GM19395 (cell line): ENCODE results near the gene RPUSD3.

Experiments used
- ATAC-seq: cut with Tn5 transposase; IDR thresholded peaks from one replicate; pipeline ENCODE4 v1.9.1; 2021; ENCODE audit warnings: mild to moderate bottlenecking, moderate library complexity; ENCODE audit not compliant: unreplicated experiment

The RPUSD3 gene

DNA sequence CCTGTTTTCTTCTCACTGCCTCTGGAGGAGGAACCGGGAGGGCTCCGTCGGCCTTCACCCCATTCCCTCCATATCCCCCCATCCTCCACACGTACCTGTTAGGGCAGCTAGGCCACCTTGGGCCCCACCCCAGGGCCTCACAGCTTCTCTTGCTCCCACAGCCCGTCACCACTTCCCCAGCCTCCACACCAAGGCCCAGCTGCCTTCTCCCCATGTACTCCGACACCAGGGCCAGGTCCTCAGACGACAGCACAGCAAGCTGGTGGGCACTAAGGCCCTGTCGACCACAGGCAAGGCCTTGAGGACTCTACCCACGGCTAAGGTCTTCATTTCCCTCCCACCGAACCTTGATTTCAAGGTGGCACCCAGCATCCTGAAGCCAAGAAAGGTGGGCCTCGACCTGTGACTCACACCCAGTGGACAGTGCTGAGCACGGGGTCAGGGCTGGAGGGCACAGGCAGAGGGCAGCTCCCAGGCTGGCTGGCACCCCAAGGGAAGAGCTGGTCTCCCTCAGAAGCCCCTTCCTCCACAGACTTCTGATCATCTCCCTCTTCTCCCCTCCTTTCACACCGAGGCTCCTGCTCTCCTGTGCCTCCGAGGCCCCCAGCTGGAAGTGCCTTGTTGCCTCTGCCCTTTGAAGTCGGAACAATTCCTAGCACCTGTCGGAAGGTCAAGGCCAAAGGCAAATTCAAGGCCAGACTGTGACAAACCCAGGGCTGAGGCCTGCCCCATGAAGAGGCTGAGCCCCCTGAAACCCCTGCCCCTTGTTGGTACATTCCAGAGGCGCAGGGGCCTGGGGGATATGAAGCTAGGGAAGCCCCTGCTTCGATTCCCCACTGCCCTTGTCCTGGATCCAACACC is 9.1 kb downstream of the RPUSD3 start:
- no peak for ATAC-seq

GRCh38 chr3:9833078-9833477 is 10.7 kb downstream of the RPUSD3 start:
- ATAC-seq: no peak

DNA sequence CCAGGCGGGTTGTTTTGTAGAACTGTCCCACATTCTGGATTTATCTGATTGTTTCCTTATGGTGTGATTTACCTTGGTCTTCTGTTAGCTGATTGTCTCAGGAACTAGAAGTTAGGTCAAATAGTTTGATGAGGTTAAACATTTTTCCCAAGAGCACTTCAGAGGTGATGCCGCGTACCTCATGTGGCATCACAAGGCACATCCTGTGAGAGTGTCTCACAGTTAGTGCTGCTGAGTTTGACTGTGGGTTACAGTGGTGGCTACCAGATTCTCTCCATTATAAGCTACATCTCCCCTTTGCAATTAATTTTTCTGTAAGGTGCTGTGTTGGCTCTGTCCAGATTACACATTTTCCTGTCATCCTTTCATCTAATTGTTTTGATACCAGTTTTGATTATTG is 12.6 kb downstream of the RPUSD3 start:
- ATAC-seq: no peak

GRCh38 chr3:9828801-9829755 is 14.7 kb downstream of the RPUSD3 start:
- ATAC-seq: no peak

DNA sequence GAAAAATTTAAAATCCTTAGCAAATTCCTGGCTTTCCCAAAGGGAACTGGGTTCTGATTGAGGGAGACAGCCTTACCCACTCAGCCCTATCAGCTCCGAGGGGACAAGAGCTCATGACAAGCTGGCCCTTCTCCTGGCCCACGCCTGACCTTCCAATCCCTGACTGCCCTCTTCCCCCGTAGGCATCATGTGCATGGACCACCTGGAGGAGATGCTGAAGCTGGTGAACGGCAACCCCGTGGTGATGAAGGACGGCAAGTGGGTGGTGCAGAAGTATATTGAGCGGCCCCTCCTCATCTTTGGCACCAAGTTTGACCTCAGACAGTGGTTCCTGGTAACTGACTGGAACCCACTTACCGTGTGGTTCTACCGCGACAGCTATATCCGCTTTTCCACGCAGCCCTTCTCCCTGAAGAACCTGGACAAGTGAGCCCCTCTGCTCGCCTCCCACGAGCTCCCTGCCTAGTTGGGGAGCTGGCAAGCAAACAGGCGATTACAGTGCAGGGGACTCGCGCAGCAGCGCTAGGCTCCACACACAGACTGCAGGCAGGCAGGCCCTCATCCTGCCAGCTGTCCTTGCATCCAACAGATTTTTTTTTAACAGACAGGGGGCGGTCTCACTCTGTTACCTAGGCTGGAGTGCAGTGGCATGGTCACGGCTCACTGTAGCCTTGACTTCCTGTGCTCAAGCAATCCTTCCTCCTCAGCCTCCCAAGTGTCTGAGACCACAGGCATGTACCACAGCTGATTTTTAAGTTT is 16.8 kb downstream of the RPUSD3 start:
- ATAC-seq: no peak

DNA sequence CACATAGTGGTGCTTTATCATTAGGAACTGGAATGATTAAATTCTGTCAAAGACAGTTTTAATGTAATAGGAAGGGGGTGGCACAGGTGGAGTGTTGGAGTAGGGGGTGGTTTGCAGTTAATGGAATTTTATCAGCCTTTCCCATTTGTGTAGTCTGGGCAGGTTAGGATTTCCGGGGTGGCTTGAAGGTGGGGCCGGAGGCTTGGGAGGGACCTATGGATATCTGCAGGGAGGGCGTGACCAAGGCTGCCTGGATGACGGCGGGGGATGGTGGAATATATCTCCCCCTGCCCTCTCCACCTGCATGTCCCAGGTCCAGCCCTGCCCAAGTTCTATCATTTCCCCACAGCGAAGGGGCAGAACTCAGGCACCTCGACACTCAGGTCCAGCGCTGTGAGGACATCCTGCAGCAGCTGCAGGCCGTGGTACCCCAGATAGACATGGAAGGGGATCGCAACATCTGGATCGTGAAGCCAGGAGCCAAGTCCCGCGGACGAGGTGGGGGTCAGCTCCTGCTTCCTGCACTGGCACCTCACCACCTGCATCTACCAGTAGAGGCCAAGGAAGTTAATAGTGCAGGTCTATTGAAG is 18.3 kb downstream of the RPUSD3 start:
- no peak for ATAC-seq

DNA sequence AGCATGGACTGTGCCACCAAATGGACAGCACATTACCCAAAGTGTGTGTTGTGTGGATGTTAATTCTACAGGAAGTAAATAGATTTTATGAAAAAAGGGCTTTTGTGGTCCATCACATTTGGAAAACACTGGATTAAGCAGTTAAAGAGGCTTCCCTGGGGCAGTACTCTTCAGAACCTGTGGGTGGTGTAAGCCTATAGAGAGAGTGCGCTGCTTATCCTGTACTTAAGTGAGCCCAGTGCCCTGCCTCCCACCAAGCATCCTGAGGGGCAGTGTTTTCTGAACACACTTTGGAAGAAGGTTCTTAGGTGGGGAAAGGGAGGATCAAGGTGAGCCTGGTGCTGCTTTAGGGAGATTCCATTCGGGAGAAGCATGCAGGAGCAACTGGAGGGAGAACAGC is 22.9 kb downstream of the RPUSD3 start:
- no peak for ATAC-seq

- ATAC-seq: no peak
These were observed 23.3 kb downstream of the RPUSD3 start for GRCh38 chr3:9820543-9820942.

DNA sequence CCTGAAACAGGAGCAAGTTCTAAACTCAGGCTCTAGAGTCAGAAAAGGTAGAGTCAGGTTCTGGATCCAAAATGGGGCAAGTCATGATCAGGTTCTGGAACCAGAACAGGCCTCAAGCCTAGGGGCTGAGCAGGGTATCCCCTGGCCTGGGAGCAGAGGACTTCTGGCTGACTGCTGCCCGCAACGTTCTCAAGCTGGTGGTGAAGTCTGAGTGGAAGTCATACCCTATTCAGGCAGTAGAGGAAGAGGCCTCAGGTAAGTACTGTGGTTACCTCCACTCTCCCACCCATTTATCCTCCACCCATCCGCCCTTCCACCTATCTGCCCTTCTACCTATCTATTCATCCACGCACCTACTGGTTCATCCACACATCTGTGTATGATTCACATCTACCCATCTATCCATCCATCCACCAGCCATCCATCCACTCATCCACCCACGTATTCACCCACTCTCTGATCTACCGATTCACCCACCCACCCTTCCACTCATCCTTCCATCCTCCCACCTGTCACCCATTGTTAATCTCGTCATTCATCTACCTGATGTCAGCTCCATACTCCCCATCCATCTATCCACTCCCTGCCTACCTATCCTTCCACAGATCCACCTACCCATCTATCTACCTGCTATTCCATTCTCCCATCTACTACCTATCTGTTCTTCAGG is 25.0 kb downstream of the RPUSD3 start:
- no peak for ATAC-seq

DNA sequence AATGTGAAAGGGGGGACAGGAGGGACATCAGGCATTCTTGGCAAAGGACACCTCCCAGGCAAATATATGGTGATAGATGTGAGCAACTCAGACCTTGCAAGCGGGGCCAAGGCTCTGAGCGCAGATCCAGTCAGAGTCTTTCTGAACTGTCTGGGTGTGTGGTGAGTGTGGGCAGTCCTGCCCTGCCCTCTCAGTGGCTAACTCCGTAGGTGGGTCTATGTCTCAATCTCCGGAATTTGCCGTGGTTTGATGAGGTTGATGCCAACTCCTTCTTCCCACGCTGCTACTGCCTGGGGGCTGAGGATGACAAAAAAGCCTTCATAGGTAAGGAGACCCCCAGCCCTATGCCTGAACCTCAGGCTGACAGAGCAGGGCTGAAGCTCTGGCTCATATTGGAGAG is 26.4 kb downstream of the RPUSD3 start:
- ATAC-seq: no peak

- no peak for ATAC-seq
These were observed 27.8 kb downstream of the RPUSD3 start for GRCh38 chr3:9815986-9816385.

DNA sequence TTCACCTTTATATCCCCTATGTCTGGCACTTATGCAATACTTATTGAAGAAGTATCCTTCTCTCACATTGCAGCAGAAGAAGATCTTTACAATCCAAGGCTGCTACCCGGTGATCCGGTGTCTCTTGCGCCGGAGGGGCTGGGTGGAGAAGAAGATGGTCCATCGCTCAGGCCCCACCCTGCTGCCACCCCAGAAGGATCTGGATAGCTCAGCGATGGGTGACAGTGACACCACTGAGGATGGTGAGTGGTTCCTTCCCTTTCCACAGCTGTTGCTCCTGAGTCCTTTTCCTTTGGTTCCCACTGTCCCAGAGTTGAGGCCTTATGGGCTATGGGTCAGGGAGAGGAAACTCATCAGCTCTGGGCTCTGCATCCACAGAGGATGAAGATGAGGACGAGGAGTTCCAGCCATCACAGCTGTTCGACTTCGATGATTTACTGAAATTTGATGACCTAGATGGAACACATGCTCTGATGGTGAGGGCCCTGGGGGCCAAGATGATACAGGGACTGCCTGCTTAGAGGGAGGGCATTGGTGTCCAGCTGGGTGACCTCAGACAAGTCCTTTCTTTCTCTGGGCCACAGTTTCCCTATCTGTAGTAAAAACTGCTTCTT is 30.8 kb downstream of the RPUSD3 start:
- ATAC-seq: no peak

DNA sequence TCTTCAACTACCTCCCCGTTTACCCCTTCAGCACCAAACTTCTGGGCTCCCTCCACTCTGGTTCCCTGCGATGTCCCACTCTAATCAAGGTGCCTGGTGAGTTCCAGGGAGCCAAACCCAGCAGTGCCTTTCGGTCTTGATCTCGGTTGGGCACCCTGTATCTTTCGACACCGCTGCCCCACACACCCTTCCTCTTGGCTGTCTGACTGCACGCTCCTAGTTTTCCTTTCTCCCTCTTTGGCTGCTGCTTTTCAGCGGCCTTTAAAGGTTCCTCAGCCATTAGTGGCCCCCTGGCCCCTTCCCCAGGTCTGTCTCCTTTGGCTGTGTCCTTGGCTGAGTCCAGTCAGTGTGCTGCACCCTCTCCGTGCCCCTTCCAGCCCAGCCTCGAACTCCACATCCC is 33.0 kb downstream of the RPUSD3 start:
- no peak for ATAC-seq

DNA sequence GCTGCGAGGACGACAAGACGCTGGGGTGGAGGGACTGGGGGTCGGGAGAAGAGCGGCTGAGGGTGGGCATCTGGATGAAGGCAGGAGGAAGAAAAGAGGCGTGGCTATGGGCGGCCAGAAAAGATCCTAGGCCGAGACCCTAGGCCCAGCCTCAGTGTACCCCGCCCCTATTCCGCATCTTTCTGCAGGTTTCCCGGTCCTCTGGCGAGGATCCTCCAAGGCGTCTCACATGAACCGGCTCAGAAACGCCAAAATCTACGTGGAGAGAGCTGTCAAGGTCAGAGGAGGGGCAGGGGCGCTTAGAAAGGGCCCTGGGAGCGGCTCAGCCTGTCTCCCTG is 33.4 kb downstream of the RPUSD3 start:
- ATAC-seq: no peak

GRCh38 chr3:9809615-9810432 is 34.0 kb downstream of the RPUSD3 start, which contains the start of gene TTLL3:
TSS of gene TTLL3 (plus strand) at chr3:9810262. CDS start at chr3:9810662, 400 bp downstream.
- ATAC-seq: peak; percentile 49

DNA sequence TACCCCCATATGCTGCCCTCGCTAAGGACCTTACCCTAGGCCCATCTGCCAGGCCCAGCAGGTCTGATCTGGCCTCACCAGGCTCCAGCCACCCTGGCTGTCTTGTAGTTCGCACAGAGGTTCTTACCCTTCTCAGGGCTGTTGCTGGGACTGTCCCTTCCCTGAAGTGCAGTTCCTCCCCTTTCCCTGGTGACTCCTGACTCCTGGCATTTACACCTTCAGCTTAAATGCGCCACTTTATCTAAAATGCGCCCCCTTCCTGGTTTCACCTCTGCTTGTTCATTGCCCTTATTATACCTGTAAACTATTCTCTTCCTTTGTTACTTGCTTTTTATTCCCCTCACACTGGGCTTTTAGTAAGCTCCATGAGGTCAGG is 34.6 kb downstream of the RPUSD3 start:
- peak; percentile 15 for ATAC-seq

DNA sequence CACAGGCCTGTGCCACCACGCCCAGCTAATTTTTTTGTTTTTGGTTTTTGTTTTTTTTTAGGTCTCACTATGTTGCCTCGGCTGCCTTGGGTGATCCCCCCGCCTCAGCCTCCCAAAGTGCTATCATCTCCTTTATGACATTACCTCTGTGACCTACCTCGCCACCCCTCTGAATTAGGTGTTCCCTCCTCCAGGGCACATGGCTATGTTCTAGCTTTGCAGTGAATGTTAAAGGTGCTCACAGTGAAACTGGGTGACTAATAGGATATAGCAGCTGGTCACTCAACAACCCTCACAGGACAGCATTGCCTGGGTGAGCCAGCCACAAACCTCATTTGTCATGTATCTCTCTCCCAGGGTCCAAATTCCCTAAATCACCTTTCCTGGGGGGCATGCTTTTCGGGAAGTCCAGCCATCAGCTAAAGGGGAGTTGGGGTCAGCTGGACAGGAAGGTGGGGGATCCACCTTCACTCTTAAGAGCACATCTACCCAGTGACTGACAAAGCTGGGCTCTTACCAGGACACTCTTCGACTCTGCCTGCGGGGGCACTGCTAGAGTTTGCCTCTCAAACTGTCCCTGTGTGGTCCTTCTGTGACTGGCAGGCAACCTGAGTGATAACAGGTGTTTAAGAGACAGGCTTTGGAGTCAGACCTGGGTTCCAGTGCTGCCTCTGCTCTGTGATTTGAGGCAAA is 35.3 kb downstream of the RPUSD3 start:
- peak; percentile 52 for ATAC-seq

DNA sequence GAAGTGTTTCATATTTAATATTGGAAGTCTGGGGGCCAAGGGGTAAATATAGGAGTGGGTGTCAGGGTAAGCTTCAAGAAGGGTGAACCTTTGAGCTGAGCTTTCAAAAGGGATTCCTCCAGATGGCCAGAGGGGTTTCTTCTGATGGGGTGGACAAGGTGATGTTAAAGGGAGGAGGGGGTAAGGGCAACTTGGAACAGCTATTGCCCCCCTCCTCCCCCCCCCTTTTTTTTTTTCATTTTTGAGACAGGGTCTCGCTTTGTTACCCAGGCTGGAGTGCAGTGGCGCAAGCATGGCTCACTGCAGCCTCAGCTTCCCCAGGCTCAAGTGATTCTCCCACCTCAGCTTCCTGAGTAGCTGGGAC is 35.8 kb downstream of the RPUSD3 start:
- no peak for ATAC-seq
